Activated T-helper 1 cell treated with Interleukin-2 at 50 U/mL for 16 hours (primary cell): ENCODE measurements around the gene GAD2.

ENCODE experiments used
- DNase-seq: peaks from one replicate; pipeline ENCODE4 v3.0.0-alpha.2; 2020; ENCODE audit warnings: low read depth

The GAD2 gene

DNA sequence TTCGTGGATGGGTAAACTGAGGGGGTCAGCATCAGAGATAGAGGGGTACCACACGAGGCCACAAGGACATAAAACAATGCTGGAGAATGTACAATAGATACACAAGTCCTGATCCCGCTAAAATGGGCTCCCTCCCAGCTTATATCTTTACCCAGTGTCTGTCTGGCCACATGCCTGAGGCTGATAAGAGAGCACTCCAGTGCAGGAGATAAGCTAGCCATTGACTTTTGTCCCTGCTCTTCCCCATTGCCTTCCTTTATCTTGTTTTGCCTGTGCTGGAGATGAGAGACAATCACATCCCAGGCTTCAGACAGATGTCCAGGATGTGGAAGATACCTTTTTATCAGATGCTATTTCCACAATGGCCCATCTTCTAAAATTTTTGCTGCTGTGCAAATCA is 6.0 kb downstream of the GAD2 start:
- no peak for DNase-seq

DNA sequence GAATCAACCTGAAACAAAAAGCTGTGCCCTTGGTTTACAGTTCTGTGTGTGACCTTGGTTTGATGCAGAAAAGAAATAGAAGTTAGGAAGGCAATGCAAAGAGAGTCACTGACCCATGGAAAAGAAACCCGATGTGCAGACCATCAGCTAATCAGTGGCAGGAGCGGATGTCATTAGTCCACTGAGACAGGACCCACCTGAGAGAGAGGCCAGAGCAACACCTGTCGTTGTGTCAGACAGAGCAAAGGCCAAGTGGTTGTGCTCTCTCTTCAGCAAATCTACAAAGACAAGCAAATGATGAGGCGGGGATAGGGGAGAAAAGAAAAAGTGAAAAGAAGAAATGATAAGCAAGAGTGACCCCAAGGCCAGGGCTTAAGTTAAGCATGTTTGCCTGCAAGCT is 8.7 kb downstream of the GAD2 start:
- DNase-seq = no peak

DNA sequence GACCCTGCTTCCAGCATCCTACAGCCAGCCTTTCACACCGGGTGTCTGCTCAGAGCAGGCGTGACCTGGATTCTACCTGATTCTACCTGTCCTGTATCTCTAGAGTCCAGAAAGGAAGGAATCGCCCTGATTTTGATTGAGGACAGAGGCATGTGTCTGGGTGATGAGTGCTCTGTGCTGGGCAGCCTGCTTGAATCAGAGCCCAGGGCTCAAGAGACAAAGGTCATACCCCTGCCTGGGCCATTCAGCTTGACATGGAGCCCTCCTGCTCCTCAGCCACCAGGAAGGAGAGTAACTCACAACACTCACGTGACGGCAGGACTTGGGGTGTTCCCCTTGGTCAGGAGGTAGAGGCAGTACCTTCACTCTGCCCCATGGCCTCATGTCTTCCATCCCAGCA is 11.2 kb downstream of the GAD2 start:
- no peak for DNase-seq

DNA sequence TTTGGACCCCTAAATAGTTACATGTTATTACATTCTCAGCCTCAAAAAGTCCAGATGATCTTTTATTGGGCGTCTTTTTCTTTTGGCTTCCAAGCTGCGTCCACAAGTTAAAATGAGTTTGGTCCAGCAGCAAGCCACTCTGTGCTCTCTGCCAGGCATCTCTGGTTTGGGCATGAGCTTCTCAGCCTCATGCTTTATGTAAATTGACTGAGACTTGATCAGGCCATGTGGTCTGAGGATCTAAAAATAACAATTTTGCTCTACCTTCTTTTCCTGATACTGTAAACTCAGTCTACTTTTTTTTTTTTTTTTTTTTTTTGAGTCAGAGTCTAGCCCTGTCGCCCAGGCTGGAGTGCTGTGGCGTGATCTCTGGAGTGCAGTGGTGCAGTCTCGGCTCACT is 15.6 kb downstream of the GAD2 start:
- no peak for DNase-seq

DNA sequence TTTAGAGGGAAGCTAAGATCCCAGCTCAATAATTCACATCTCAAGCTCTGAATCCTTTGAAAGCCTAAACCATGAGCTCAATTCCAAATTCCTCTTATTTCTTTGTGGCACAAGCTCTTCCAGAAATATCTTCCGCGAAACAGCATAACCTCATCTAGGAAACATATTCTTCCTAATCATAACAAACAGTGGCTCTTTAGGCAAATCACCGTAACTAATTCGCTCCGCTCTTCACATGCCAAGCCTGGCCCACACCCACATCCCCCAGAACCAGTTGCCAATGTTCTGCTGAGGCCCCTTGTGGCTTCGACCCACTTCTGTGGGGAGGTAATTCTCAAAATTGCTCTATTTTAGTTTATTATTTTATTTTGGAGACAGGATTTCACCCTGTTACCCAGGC is 19.2 kb downstream of the GAD2 start:
- DNase-seq = no peak

DNA sequence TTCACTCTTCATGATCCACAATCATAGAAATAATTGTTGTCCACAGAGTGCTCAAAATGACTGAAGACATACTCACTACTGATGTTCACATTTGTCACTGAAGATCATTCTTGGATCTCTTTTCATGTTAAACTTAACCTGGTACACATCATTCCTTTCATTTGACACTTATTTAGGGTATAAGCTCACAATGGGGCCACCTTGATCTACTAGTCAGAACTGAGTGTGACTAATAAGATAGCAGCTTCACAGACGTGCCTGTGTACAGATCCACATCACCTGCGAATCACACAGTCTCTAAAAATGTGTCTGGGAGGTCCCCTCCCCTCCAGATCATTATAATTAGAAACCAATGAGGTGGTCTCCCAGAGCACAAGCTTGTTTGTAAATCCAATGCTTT is 21.8 kb downstream of the GAD2 start:
- no peak for DNase-seq

DNA sequence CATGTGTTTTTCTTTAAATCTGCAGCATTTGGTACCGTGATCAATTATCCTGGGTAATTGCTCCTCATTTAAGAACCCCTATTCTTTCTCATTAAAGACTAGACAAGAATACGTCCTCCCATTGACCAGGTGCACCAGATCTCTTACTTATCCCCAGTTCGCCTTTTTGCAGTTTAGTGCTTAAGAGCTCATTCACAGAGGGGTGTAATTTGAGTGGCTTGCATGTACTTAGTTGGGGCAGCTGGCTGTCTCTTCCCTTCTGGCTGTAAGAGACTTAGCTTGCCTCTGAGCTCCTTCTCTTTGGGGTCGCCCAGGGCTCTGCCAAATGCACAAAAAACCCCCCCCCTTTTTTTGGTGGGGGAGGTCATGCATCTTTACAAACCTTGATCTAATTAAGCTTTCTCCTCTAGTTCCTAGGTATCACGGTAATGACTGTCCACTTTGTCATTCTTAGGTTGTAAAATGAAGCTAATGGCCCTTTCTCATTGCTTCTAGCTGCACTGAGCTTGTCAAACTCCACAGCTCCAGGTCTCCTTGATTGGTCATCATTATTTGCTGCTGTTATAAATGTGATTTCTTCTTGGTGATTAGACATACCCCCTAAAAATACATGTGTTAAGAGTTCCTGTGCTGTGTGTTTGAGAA is 26.3 kb downstream of the GAD2 start:
- no peak for DNase-seq

DNA sequence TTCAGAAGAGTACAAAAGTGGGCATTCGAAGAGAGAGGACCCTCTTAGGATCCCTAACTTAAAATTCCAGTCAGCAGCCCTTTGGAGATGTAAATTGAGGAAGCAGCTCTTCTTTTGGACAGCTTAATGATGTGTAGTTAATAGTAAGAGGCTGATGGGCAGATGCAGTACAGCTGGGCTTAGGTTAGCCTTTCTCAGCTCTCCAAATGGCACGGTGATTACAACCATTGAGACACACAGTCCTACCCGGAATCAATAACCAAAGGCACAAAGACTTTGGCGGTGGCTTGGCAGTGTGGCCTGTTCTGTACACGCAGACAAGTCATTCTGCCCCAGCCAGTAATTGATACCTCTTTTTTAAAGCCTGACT is 26.8 kb downstream of the GAD2 start:
- DNase-seq = no peak

DNA sequence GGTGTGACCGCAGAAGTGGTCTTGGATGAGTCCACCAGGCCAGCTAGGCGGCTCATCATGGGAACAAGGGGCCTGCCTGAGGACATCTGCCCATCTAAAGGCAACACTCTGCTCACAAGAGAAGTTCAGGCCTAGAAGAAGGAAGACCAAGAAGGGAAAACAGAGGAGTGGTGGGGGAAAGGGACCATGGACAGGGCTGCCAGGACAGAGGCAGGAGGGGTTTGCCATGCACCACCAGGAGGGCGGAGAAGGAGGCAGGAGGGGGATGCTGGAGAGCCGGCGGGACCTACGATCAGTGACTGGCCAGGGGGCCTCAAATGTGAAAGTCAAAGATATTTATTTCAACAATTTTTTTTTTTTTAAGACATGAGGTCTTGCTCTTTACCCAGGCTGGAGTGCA is 33.1 kb downstream of the GAD2 start:
- DNase-seq = no peak

DNA sequence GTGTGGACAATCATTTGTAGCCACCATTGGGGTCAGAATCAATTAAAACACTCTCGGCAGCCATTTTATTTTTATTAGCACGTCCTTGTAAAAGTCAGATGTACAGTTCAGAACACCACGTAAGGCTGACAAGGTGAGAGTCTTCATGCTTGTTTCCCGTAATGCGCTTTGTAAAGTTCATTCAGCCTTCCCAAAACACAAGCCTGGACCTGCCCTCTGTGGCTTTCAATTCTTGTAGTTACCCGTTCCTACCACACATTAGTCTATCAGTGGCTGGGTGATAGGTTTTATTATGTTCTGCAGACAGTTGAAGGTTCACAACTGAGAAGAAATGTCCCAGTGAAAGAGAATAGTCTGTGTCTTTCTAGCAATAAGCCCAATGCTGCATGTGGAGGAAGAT is 35.4 kb downstream of the GAD2 start:
- DNase-seq = no peak

DNA sequence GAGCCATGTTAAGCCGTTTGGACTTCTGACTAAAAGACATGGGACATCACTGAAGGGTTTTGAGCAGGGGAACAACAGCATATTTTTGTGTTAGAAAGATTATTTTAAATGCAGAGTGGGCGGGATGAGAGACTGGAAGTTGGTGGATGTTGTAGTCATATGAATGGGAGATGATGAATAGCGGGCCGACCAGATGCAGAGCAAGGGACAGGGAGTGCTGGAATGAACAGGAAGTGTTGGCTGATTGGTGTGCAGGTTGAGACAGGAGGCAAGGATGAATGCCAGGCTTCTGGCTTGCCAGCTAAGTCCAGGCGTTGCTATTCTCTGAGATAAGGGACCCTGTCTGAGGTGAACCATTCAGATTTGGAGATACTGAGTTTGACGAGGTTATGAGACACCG is 38.0 kb downstream of the GAD2 start:
- no peak for DNase-seq

DNA sequence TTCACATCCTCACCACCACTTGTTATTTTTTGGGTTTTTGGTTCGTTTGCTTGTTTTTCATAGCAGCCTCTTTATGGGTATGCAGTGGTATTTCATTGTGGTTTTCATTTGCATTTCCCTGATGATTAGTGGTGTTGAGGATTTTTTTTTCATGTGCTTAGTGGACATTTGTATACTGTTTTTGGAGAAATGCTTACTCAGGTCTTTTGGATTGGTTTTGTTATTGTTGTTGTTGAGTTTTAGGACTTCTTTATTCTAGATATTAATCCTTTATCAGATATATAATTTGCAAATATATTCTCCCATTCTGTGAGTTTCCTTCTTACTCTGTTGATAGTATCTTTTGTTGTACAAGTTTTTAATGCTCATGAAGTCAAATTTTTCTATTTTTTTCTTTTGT is 42.8 kb downstream of the GAD2 start:
- no peak for DNase-seq

DNA sequence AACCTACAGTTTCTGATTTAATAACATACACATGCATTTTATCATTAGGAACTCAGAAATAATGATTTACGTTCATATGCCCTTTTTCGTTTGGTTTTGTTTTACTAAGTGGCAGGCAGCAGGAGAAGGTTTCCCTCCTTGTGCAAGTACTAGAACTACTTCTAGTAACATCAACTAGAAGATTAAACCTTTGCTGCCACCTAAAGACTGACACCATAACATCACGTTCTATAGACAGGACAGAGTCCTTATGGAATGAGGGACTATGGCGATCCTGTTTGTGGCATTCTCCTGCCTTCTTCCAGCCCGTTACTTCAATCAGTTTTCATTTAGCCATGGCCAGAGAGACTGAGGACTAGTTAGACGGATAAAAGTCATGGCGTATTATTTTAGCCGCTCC is 53.2 kb downstream of the GAD2 start:
- DNase-seq = no peak

DNA sequence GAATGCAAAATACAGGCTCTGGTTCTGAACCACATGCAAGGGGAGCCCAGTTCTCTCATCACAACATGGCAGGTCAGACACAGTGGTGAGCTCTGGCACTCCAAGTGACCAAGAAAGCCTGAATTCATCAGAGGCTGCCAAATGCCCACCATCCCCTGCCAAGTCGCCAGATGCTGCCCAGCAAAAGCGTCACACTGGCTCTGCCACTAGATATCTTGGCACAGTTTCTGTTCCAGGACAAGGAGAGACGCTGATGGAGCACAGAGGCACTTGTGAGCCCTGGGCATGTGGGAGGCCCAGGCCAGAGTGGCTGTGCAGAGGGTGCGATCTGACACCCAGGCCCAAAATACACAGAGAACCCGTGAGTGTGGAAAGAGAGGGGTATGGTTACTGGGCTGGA is 57.8 kb downstream of the GAD2 start:
- no peak for DNase-seq

DNA sequence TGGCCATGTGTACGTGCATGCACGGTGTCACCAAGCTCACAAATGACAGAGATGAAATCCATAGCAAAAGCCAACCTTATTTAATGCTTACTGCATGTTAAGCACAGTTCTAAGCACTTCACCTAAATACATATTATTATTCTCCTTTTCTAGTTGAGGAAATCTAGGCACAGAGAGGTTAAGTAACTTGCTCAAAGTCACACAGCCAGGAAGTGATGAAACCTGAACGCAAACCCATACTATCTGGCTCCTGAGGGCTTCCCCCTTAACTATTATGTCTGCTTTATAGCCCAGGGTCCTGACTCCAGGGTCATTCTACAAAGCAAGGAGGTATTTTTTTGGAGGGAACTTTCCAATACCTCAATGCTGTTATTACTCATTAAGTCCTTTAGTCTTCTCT is 61.7 kb downstream of the GAD2 start:
- no peak for DNase-seq

DNA sequence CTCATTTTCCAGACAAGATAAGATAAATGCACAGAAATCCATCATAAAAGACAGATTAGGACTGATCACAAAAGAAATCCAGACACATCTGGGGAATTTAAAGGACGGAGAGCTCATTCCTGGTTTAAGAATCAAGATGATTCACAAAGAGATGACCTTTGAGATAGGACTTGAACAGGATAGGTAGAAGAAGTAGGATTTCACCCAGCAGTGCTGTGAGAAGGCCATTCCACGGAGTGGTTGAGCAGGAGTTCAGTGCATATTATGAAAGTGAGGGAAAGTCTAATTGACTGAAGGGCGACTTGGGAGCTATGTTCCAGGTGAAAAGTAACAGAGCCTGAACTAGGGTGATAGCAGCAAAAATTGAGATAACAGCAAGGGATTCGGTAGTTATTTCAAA is 73.7 kb downstream of the GAD2 start:
- DNase-seq = no peak

DNA sequence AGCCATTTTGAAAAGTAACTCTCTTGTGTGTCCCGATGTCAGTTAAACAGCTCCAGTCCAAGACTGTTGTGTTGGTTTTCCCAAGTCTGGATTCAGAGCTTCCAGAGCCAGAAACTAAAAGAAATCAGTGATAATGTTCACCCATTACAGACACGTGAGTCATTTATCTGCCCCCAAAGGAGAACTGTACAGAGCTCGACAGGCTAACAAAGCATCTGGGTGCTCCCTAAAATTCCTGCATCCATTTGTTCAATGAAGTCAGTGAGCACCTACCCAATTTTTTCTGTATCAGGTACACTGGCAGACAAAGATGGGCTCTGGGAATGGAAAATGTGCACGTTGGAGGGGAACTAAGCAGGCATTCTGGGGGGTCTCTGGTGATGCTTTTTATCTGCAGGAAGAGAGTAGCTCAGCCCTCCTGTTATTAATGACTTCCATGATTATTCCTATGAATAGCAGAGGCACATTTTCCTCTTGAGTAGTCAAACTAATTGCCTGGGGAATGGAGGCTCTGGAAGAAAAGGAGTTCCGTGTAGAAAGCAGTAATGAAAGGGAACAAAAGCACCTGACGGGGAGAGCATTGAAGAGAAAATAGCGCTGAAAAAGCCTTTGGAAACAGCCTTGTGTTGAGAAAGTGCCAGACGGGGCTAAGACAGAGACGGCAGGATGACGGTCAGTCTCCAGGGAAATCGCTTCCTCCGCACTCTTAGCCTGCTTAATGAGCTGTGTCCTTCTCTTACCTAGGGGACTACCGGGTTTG is 75.3 kb downstream of the GAD2 start:
- DNase-seq = no peak

DNA sequence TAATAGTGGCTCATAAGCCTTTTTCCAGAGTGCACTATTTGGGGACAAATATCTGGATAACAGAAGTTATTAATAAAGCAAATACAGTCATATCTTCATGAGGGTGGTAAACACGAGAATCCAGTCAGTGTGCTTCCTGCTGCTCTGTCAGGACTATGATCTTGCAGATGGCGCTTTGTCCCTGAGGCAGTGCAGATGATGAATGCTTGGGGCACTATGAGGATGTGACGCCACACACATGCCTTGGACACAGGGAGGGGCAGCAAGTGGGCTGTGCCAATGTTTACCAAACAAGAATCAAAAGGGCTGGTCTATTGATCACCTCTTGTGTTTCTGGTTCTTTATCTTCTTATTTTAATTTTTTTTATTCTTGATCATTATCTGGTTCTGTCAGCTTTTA is 79.8 kb downstream of the GAD2 start:
- no peak for DNase-seq

DNA sequence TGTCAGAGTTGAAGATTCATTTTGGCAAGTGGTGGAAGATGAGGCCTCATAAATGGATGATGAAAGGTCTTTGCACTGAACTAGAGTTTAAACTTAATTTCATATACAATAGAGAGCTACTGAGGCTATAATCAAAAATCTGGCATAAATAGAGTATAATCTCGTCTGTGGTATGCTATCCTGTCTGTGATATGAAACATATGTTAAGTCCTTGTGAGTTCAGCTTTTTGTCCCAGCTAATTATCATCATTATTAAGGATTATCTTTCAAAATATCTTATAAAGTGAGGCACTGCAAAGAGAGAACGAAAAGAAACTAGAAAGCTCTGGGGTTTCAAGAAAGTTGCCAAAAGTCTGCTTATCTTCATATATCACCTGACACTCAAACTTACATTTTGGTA is 83.4 kb downstream of the GAD2 start:
- DNase-seq = no peak

DNA sequence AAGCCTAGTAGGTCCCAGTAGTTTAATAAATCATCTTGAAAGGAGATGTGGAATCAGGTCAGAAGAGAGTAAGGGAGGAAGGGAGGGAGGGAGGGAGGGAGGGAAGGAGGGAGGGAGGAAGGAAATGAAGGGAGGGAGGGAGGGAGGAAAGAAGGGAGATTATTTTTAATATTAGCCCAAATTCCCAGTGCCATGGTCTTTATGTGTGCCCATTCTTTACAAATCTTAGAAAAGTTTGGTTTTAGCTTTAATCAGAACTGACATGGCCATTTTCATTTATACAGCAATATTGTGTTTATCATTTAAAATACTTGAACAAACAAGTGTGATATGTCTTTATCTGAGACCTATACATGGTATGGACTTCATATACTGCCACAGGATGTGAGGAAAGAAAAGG is 86.8 kb downstream of the GAD2 start:
- no peak for DNase-seq

DNA sequence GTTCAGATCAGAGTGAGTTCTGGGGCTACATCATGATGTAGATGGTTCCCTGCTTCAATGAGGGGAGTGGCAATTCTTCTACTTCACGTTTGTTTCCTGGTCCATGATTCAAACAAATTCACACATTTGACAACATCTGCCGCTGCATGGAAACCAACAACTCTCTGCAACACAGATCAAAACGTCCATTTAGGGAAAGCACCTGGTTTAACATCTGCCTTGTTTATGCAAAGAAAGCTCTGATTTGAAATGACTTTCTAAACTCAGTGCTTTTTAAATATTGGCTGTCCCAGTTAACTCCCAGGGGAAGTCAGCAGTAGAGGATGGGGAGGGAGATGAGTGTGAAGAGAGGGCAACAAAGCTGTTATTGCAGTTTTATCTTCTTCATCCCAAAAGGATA is 93.8 kb downstream of the GAD2 start:
- no peak for DNase-seq

DNA sequence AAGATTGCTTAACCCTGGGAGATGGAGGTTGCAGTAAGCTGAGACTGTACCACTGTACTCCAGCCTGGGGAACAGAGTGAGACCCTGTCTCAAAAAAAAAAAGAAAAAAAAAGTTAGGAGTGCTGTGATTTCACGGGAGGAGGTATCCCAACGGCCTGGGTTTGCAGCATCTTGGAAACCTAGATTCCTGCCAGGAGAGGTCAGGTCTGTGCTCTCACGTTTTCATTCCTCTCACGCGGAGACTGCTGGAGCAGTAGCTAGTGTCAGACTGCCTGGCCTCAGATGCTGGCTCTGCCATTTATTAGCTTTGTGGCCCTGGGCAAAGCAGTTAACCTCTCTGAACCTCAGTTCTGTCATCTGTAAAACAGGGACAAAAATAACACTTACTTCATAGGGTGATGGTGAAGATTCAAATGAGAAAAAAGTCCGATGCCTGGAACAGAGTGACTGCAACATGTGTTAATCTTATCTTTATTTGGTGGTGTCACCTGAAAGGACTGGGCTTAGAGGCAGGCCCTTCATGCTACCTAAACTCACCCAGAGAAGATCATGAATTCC is 94.9 kb downstream of the GAD2 start:
- no peak for DNase-seq

DNA sequence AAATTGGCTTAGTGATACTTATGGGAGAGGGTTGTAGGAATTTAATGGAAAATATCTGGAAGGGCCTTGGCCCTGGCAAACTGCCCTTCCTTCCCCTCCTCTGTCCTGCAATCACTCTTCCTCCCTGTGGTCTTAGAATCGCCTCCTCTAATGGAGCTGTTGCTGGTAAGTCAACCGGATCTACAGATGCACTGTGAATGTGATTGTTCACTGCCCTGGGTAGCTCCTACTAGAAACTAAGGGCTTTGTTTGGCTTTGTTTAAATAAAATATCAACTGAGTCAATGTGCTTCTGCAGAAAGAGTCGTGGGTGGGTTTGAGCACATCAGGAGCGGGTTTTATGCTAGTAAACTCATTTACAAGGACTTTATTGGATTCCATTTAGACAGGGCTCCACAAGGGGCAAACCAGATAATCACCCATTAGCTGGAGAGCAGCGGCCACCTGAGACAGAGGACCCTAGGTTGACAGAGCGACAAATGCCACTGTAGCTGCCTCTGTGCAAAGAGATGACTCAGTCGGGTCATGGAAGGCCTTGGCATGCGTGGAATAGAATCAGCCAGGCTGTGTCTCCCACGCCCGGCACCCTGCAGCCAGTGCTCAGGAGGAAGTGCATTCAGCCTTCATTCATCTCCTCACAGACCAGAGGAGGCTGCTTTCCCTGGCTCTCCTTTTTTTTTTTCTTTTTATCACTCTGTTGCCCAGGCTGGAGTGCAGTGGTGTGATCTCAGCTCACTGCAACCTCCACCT is 97.9 kb downstream of the GAD2 start:
- DNase-seq = no peak
